K562 (cell line): Measurements from ENCODE around the gene CALR3. TPM values are rescaled to one million over a fixed set of nuclear protein-coding genes. Genes with fewer than 3 reads are reported as not detected.

Experiments used
- ATAC-seq: fragments of 200-7000 bp; cut with Tn5 transposase; 3 replicates; pipeline ENCODE4 v1.9.1; 2020; ENCODE audit warnings: moderate library complexity
- BruUV-seq: library from RNA; stranded (reverse); fragments of 400-500 nt; replicated peaks from 2 replicates; lab custom pipeline; 2021; lab: Mats Ljungman, UMichigan
- CTCF ChIA-PET: fragments of 300-600 bp; formaldehyde crosslinking; extraction: SDS; loops from one replicate; lab custom pipeline; 2021; ENCODE audit warnings: low intra/inter-chr PET ratio; lab: Yijun Ruan, JAX
- POLR2A ChIA-PET: fragments of 300-600, 350-650 bp; sonication (Branson Sonifier 250); formaldehyde crosslinking; extraction: SDS; loops from one replicate; lab custom pipeline; 2021; ENCODE audit warnings: antibody characterized with exemption, inconsistent platforms; lab: Yijun Ruan, JAX
- DNase-seq, 4 experiments: peaks; one replicate each; pipeline versions ENCODE4 v3.0.0 to v3.0.0-alpha.2; 2011 to 2018; ENCODE audit warnings: low spot score in 3 of 4, mixed read lengths in 3 of 4; ENCODE audit errors: extremely low read depth in 1 of 4
- FAIRE-seq: peaks from 2 replicates; lab custom pipeline; 2011; peaks lifted over from hg19 to GRCh38; lab: Jason Lieb, UNC
- H2AFZ ChIP-seq: 2 replicates; pipeline ENCODE4 v1.6.0; 2011; ENCODE audit warnings: low read depth, low read length, control low read depth, inconsistent platforms
- H3K27ac ChIP-seq: fragments of 200-600 bp; 3 replicates; pipeline ENCODE4 v1.8.0; 2011; ENCODE audit warnings: low read depth, mild to moderate bottlenecking, control low read depth, inconsistent platforms, low read length, moderate library complexity, mixed read lengths; ENCODE audit errors: extremely low read depth
- H3K27me3 ChIP-seq, 2 experiments: fragments of 300-600 bp in 1 of 2; 2 replicates in 1 of 2; 3 replicates in 1 of 2; pipeline versions ENCODE4 v1.6.0 to v1.8.0; 2011; ENCODE audit warnings: inconsistent platforms in 2 of 2, low read length in 2 of 2, mild to moderate bottlenecking in 1 of 2, mixed read lengths in 1 of 2, moderate library complexity in 1 of 2; ENCODE audit not compliant: control insufficient read depth in 2 of 2, insufficient read depth in 2 of 2
- H3K36me3 ChIP-seq: fragments of 300-600 bp; 3 replicates; pipeline ENCODE4 v1.8.0; 2011; ENCODE audit warnings: mild to moderate bottlenecking, low read length, inconsistent platforms; ENCODE audit not compliant: control insufficient read depth, insufficient read depth
- H3K4me1 ChIP-seq, 2 experiments: fragments of 200-600 bp in 1 of 2; replicated peaks in 1 of 2; 2 replicates in 1 of 2; 3 replicates in 1 of 2; pipeline versions ENCODE4 v1.5.1 to v1.8.0; 2011; ENCODE audit warnings: inconsistent platforms in 2 of 2, low read length in 2 of 2, mild to moderate bottlenecking in 1 of 2, mixed read lengths in 1 of 2, moderate library complexity in 1 of 2; ENCODE audit not compliant: control insufficient read depth in 2 of 2, insufficient read depth in 2 of 2
- H3K4me2 ChIP-seq: 2 replicates; pipeline ENCODE4 v1.6.1; 2011; ENCODE audit warnings: low read length, control low read depth, inconsistent platforms, mixed read lengths; ENCODE audit not compliant: insufficient read depth
- H3K4me3 ChIP-seq: fragments of 200-600 bp; sonication (generic), shearing (Covaris generic); 2 replicates; pipeline ENCODE4 v1.5.1; 2016; ENCODE audit warnings: control low read depth, inconsistent platforms
- H3K79me2 ChIP-seq: fragments of 200-600 bp; 3 replicates; pipeline ENCODE4 v1.8.0; 2011; ENCODE audit warnings: low read length, inconsistent platforms; ENCODE audit not compliant: control insufficient read depth, insufficient read depth
- H3K9ac ChIP-seq, 2 experiments: 2 replicates each; pipeline versions ENCODE4 v1.6.0 to v1.6.1; 2011; ENCODE audit warnings: low read depth in 2 of 2, low read length in 2 of 2, control low read depth in 1 of 2, inconsistent platforms in 1 of 2, mild to moderate bottlenecking in 1 of 2, mixed read lengths in 1 of 2; ENCODE audit not compliant: insufficient read depth in 1 of 2
- H3K9me1 ChIP-seq: one replicate; pipeline ENCODE4 v1.6.0; 2011; ENCODE audit warnings: inconsistent platforms, mild to moderate bottlenecking, low read length, moderate library complexity; ENCODE audit not compliant: control insufficient read depth, insufficient read depth
- H3K9me3 ChIP-seq: replicated peaks from 2 replicates; pipeline ENCODE4 v1.5.1; 2011; ENCODE audit warnings: low read depth, low read length, inconsistent platforms; ENCODE audit not compliant: control insufficient read depth, insufficient read depth
- H4K20me1 ChIP-seq: replicated peaks from 2 replicates; pipeline ENCODE4 v1.6.1; 2011; ENCODE audit warnings: low read length, inconsistent platforms, mixed read lengths; ENCODE audit not compliant: control insufficient read depth, insufficient read depth
- ATF7 ChIP-seq: fragments of 450-650 bp; IDR thresholded peaks from 2 replicates; pipeline ENCODE4 v1.7.1; 2014; ENCODE audit warnings: mild to moderate bottlenecking, moderate library complexity
- BRF1 ChIP-seq: IDR thresholded peaks from 3 replicates; pipeline ENCODE4 v1.6.1; 2011; ENCODE audit warnings: borderline replicate concordance, mild to moderate bottlenecking; ENCODE audit not compliant: insufficient read length; ENCODE audit errors: extremely low read depth
- CHAMP1 ChIP-seq: fragments of 450-650 bp; IDR thresholded peaks from 2 replicates; pipeline ENCODE4 v1.6.1; 2016; ENCODE audit warnings: mild to moderate bottlenecking
- JUND ChIP-seq, 2 experiments: IDR thresholded peaks; 2 replicates in 1 of 2; 3 replicates in 1 of 2; pipeline ENCODE4 v1.6.1; 2011; ENCODE audit warnings: borderline replicate concordance in 2 of 2, low read depth in 2 of 2, low read length in 2 of 2, improper control_type of control experiment in 1 of 2, missing biosample characterization in 1 of 2, missing genetic modification characterization in 1 of 2, missing genetic modification reagents in 1 of 2
- NFIX ChIP-seq: fragments of 250-450 bp; sonication (Bioruptor Pico); IDR thresholded peaks from 2 replicates; pipeline ENCODE4 v1.4.0; 2020; ENCODE audit warnings: low read depth, mild to moderate bottlenecking, moderate library complexity
- POLR2A ChIP-seq: fragments of 450-650 bp; conservative IDR thresholded peaks from 2 replicates; pipeline ENCODE4 v1.6.1; 2016
- POLR2B ChIP-seq: fragments of 450-650 bp; IDR thresholded peaks from 2 replicates; pipeline ENCODE4 v1.6.1; 2018; ENCODE audit warnings: low read depth; ENCODE audit not compliant: partially characterized antibody
- RREB1 ChIP-seq: fragments of 250-450 bp; sonication (Bioruptor Pico); IDR thresholded peaks from 2 replicates; pipeline ENCODE4 v1.4.0; 2020
- SRSF3 ChIP-seq: fragments of 200-400 bp; formaldehyde crosslinking; IDR thresholded peaks from 2 replicates; pipeline ENCODE4 v1.6.1; 2016; ENCODE audit warnings: mild to moderate bottlenecking, low read length, moderate library complexity; ENCODE audit not compliant: insufficient read depth
- XRCC4 ChIP-seq: IDR thresholded peaks from one replicate; pipeline ENCODE4 v1.6.1; 2011; ENCODE audit not compliant: insufficient read depth, insufficient read length; ENCODE audit errors: extremely low read depth
- ZNF24 ChIP-seq: fragments of 450-650 bp; IDR thresholded peaks from 2 replicates; pipeline ENCODE4 v1.6.1; 2016
- ZNF253 ChIP-seq: fragments of 250-450 bp; sonication (Bioruptor Pico); conservative IDR thresholded peaks from 2 replicates; pipeline ENCODE4 v1.6.1; 2021; ENCODE audit warnings: mild to moderate bottlenecking
- ZNF324 ChIP-seq: fragments of 250-450 bp; sonication (Bioruptor Pico); IDR thresholded peaks from 2 replicates; pipeline ENCODE4 v1.4.0; 2020; ENCODE audit warnings: mild to moderate bottlenecking
- ZNF507 ChIP-seq: conservative IDR thresholded peaks from 2 replicates; pipeline ENCODE4 v1.6.1; 2017; ENCODE audit warnings: missing genetic modification characterization, missing compliant biosample characterization
- ZNF75A ChIP-seq: fragments of 450-650 bp; formaldehyde crosslinking; IDR thresholded peaks from 2 replicates; pipeline ENCODE4 v1.4.0; 2020; ENCODE audit warnings: mild to moderate bottlenecking
- WGBS: fragments of 100-300 bp; shearing (Covaris generic); methylation state at CpG from one replicate; pipeline ENCODE4 v1.1.6; 2016; ENCODE audit warnings: low coverage, mixed read lengths; ENCODE audit not compliant: insufficient coverage; ENCODE audit errors: missing lambda C conversion rate; 5-methylcytosine and 5-hydroxymethylcytosine counted together
- in situ Hi-C: fragments of 300-500 bp; cut with MboI; formaldehyde crosslinking; loops from 4 replicates; pipeline ENCODE4 v1.15.0; 2018; ENCODE audit warnings: inconsistent platforms, mixed read lengths
- intact Hi-C: fragments of 100-400 bp; cut with micrococcal nuclease; formaldehyde crosslinking; loops from 2 replicates; pipeline ENCODE4 v1.14.2; 2022
- polyA plus RNA-seq, 8 experiments: library from polyadenylated mRNA; depleted of rRNA in 4 of 8; stranded (reverse) in 5 of 8; unstranded in 3 of 8; fragments of >200 nt; fragmentation: Nextera tagmentation in 2 of 8; fragmentation: Illumina TruSeq in 1 of 8; extraction: Ambion mirVana in 2 of 8; extraction: Trizol in 1 of 8; gene quantifications; 2 replicates each; pipeline versions ENCODE4 v1.2.1 to v1.2.3, GENCODE V29; 2011 to 2014; ENCODE audit warnings: inconsistent platforms in 1 of 8, missing spikeins in 1 of 8
- total RNA-seq, 7 experiments: library from RNA; depleted of rRNA in 6 of 7; stranded (reverse); fragments of >200 nt in 6 of 7; fragmentation: Illumina TruSeq in 2 of 7; extraction: Trizol in 2 of 7; gene quantifications; 2 replicates each; pipeline versions ENCODE4 v1.2.1 to v1.2.3, GENCODE V29; 2011 to 2021; ENCODE audit warnings: low replicate concordance in 1 of 7
- TF ChIP-seq, protein P1 (sequence below): fragments of 250-450 bp; sonication (Bioruptor Pico); IDR thresholded peaks from 2 replicates; pipeline ENCODE4 v1.5.0; 2021

The CALR3 gene
- total and polyA plus RNA-seq, 9 of the 15 experiments (the other 6 are each of a cell fraction or from before 2014, with no cell fraction given) = 0.15 to 0.41 (median 0.22) TPM; not detected in 4

DNA sequence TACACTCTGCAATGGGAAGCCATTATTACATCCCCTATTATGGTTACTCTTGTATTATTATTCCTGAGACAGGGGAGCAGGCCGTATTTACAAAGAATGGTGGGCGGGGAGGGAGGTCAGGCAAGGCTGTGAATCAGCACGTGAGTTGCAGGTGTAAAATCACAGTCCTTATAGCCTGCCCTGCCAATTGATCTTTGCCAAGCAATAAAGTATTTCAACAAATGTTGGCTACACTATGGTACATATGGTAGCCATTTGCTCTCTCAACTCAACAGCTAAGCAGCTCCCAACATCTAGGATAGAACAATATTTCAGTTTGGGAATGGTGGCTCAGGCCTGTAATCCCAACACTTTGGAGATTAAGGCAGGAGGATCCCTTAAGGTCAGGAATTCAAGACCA lies 36.3 kb downstream of the CALR3 start:
- ChIA-PET CTCF (no interaction called here), POLR2A (interaction anchor here (1.0 kb wide), 1 partner anchor 11 kb away, joined by 3 read pairs; no protein-coding TSS in a partner anchor)
- TF ChIP-seq NFIX = no peak
- no peak for TF ChIP-seq POLR2B
- no peak for TF ChIP-seq ZNF324
- no peak for TF ChIP-seq BRF1
- no peak for TF ChIP-seq CHAMP1
- TF ChIP-seq ATF7 = no peak
- no peak for TF ChIP-seq ZNF507 (tag)
- no peak for TF ChIP-seq XRCC4
- TF ChIP-seq, protein P1, sequence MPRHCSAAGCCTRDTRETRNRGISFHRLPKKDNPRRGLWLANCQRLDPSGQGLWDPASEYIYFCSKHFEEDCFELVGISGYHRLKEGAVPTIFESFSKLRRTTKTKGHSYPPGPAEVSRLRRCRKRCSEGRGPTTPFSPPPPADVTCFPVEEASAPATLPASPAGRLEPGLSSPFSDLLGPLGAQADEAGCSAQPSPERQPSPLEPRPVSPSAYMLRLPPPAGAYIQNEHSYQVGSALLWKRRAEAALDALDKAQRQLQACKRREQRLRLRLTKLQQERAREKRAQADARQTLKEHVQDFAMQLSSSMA (CRISPR knock-in tag) = no peak
- TF ChIP-seq ZNF75A (CRISPR knock-in tag) = no peak
- TF ChIP-seq ZNF253 (CRISPR knock-in tag) = no peak
- no peak for TF ChIP-seq SRSF3
- no peak for TF ChIP-seq JUND (IDR thresholded peaks at IDR 0.05; ENCODE audit: borderline replicate concordance, low read depth, low read length)
- no peak for TF ChIP-seq JUND (tag; IDR thresholded peaks at IDR 0.05; ENCODE audit: borderline replicate concordance, low read depth, low read length)
- no peak for TF ChIP-seq ZNF24
- no peak for TF ChIP-seq RREB1 (CRISPR knock-in tag)
- TF ChIP-seq POLR2A = no peak
- Histone ChIP-seq H3K4me3 (no peak overlapping the region), H4K20me1 (peaks cover 58% of the 10 kb centered on the region), H3K4me2 (no peak overlapping the region), H3K9me3 (no peaks in the 10 kb centered on the region), H3K9ac (no peak overlapping the region), H3K79me2 (peaks cover 81% of the 10 kb centered on the region), H3K9me1 (peaks cover 5% of the 10 kb centered on the region), H2AFZ (no peak overlapping the region), H3K27ac (no peak overlapping the region), H3K27me3 (no peaks in the 10 kb centered on the region), H3K36me3 (no peaks in the 10 kb centered on the region), H3K4me1 (peaks cover 12 to 28% of the 10 kb centered on the region in 2 experiments; a peak in 4 of 5 replicates)
- in situ Hi-C loops (no loop called here), intact Hi-C loops (no loop called here)
- BruUV-seq = no TSS peak
- ATAC-seq (no peak), FAIRE-seq (no peak), DNase-seq (no peak)
- WGBS = 73% methylated on average over 3 of the region's 3 CpGs
